Upper lobe of left lung (tissue), 4 donors: ENCODE results near the gene CHPF2.

Experiments used
- CTCF ChIP-seq, 6 experiments: fragments of 450-650 bp in 4 of 6; fragments of 200-600 bp in 2 of 6; sonication (generic) in 2 of 6; IDR thresholded peaks; one replicate each; pipeline ENCODE4 v1.5.1; 2016 to 2019; ENCODE audit warnings: antibody characterized with exemption in 6 of 6
- POLR2A ChIP-seq, 4 donors: fragments of 450-650 bp; IDR thresholded peaks; one replicate each; pipeline ENCODE4 v1.5.1; 2016 to 2017; ENCODE audit warnings: antibody characterized with exemption in 4 of 4, mild to moderate bottlenecking in 2 of 4

GRCh38 chr7:151265351-151265931 lies 33.2 kb downstream of the CHPF2 start:
- TF ChIP-seq CTCF (IDR thresholded peaks at IDR 0.05), result no peak
- no peak for TF ChIP-seq POLR2A (IDR thresholded peaks at IDR 0.05)
